Right atrium auricular region (tissue), 2 donors: ENCODE data around the gene ITGA4. TPM values are rescaled to one million over a fixed set of nuclear protein-coding genes. Genes with fewer than 3 reads are reported as not detected.
A peak's percentile ranks its signal among the peaks of the same experiment; 100 is the strongest.

Experiments
- DNase-seq: peaks from one replicate; pipeline ENCODE4 v3.0.0-alpha.2; 2019; ENCODE audit warnings: low spot score
- H3K27ac ChIP-seq, 2 donors: fragments of 200-600 bp; sonication (generic); 1 replicate in 1 of 2; 2 replicates in 1 of 2; pipeline ENCODE4 v1.5.1; 2016 to 2019
- H3K27me3 ChIP-seq, 2 donors: fragments of 200-600 bp; sonication (generic); one replicate each; pipeline versions ENCODE4 v1.5.1 to v1.6.0; 2017 to 2019
- H3K36me3 ChIP-seq: fragments of 200-600 bp; sonication (generic); one replicate; pipeline ENCODE4 v1.5.1; 2016
- H3K4me1 ChIP-seq, 2 donors: fragments of 200-600 bp; sonication (generic); one replicate each; pipeline versions ENCODE4 v1.5.1 to v1.6.0; 2017 to 2019
- H3K4me3 ChIP-seq, 2 donors: fragments of 200-600 bp; sonication (generic); 1 replicate in 1 of 2; 2 replicates in 1 of 2; pipeline ENCODE4 v1.5.1; 2017 to 2019; ENCODE audit warnings: mild to moderate bottlenecking in 1 of 2, moderate library complexity in 1 of 2
- H3K9me3 ChIP-seq, 2 donors: fragments of 200-600 bp; sonication (generic); one replicate each; pipeline ENCODE4 v1.5.1; 2019
- CTCF ChIP-seq, 2 donors: fragments of 200-600 bp; sonication (generic); IDR thresholded peaks; one replicate each; pipeline ENCODE4 v1.5.1; 2019; ENCODE audit warnings: antibody characterized with exemption in 2 of 2
- total RNA-seq, 2 donors: library from RNA; depleted of rRNA; stranded (reverse); fragments of >200 nt; gene quantifications; one replicate each; pipeline ENCODE4 v1.1.0, GENCODE V29; 2016

Gene ITGA4
- total RNA-seq, 2 donors from 2014 or later: 0.96 to 1.8 TPM

- TF ChIP-seq CTCF (IDR thresholded peaks at IDR 0.05): peak; percentile 17 to 52
- H3K4me3 ChIP-seq: no peak overlapping the region
- no peaks in the 10 kb centered on the region for H3K9me3 ChIP-seq
- H3K27ac ChIP-seq: no peak overlapping the region
- H3K27me3 ChIP-seq: no peaks in the 10 kb centered on the region
- no peak for DNase-seq
- no peaks in the 10 kb centered on the region for H3K36me3 ChIP-seq
- H3K4me1 ChIP-seq: no peaks in the 10 kb centered on the region
Observed at GRCh38 chr2:181573140-181573736, 116.1 kb downstream of the ITGA4 start.

- Histone ChIP-seq H3K4me1 (no peaks in the 10 kb centered on the region), H3K36me3 (no peaks in the 10 kb centered on the region), H3K9me3 (no peaks in the 10 kb centered on the region), H3K27me3 (no peaks in the 10 kb centered on the region), H3K4me3 (no peak overlapping the region), H3K27ac (no peak overlapping the region)
- no peak for DNase-seq
- no peak for TF ChIP-seq CTCF (IDR thresholded peaks at IDR 0.05)
Observed at GRCh38 chr2:181574321-181574720, 117.1 kb downstream of the ITGA4 start.

GRCh38 chr2:181575024-181575649 lies 118.0 kb downstream of the ITGA4 start:
- Histone ChIP-seq H3K4me1 (no peaks in the 10 kb centered on the region), H3K27me3 (no peaks in the 10 kb centered on the region), H3K9me3 (no peaks in the 10 kb centered on the region), H3K27ac (no peak overlapping the region), H3K36me3 (no peaks in the 10 kb centered on the region), H3K4me3 (no peak overlapping the region)
- TF ChIP-seq CTCF (IDR thresholded peaks at IDR 0.05): no peak
- DNase-seq: no peak

GRCh38 chr2:181575650-181576025 lies 118.5 kb downstream of the ITGA4 start:
- Histone ChIP-seq H3K27ac (no peak overlapping the region), H3K9me3 (no peaks in the 10 kb centered on the region)
- no peak for TF ChIP-seq CTCF (IDR thresholded peaks at IDR 0.05)

GRCh38 chr2:181576431-181576830 lies 119.2 kb downstream of the ITGA4 start:
- no peaks in the 10 kb centered on the region for H3K27me3 ChIP-seq
- TF ChIP-seq CTCF (IDR thresholded peaks at IDR 0.05): no peak
- no peaks in the 10 kb centered on the region for H3K4me1 ChIP-seq
- no peaks in the 10 kb centered on the region for H3K9me3 ChIP-seq
- H3K4me3 ChIP-seq: no peak overlapping the region
- H3K36me3 ChIP-seq: no peaks in the 10 kb centered on the region
- DNase-seq: no peak
- no peak overlapping the region for H3K27ac ChIP-seq

More at GRCh38 chr2:181575650-181576025, 118.5 kb downstream of the ITGA4 start:
- DNase-seq: no peak
- H3K27me3 ChIP-seq: no peaks in the 10 kb centered on the region
- no peaks in the 10 kb centered on the region for H3K4me1 ChIP-seq
- no peaks in the 10 kb centered on the region for H3K36me3 ChIP-seq
- no peak overlapping the region for H3K4me3 ChIP-seq

- Histone ChIP-seq H3K27me3 (no peaks in the 10 kb centered on the region), H3K27ac (no peak overlapping the region), H3K4me1 (no peaks in the 10 kb centered on the region), H3K36me3 (no peaks in the 10 kb centered on the region), H3K4me3 (no peak overlapping the region), H3K9me3 (no peaks in the 10 kb centered on the region)
- DNase-seq: no peak
- no peak for TF ChIP-seq CTCF (IDR thresholded peaks at IDR 0.05)
Observed at GRCh38 chr2:181578829-181579228, 121.6 kb downstream of the ITGA4 start.
